Keratinocyte (primary cell): ENCODE measurements around the gene CSK.

Source experiments
- CTCF ChIP-seq, 3 experiments: IDR thresholded peaks in 1 of 3; conservative IDR thresholded peaks in 1 of 3; optimal IDR thresholded peaks in 1 of 3; 2 replicates in 2 of 3; 3 replicates in 1 of 3; pipeline versions ENCODE3 to v1.5.1; 2011; ENCODE audit warnings: low read length in 3 of 3, mild to moderate bottlenecking in 3 of 3, moderate library complexity in 2 of 3, control low read depth in 1 of 3, inconsistent platforms in 1 of 3; ENCODE audit not compliant: insufficient read depth in 2 of 3; ENCODE audit errors: extremely low read depth in 1 of 3
- EZH2 ChIP-seq: IDR thresholded peaks from one replicate; pipeline ENCODE4 v1.6.1; 2012; ENCODE audit warnings: inconsistent platforms, mild to moderate bottlenecking, low read length, moderate library complexity

GRCh38 chr15:74795966-74796625 lies 14.2 kb downstream of the CSK start:
- TF ChIP-seq CTCF (optimal IDR thresholded peaks at IDR 0.05 in 1 of 3, IDR thresholded peaks at IDR 0.05 in 1 of 3, conservative IDR thresholded peaks at IDR 0.05 in 1 of 3; ENCODE audit: extremely low read depth in 1 of 3, insufficient read depth in 2 of 3, low read length in 3 of 3) (no peak), EZH2 (no peak)
